Smooth muscle cell (in vitro differentiated cells): ENCODE data around the gene VANGL1. TPM values are rescaled to one million over a fixed set of nuclear protein-coding genes. Genes with fewer than 3 reads are reported as not detected.
A peak's percentile ranks its signal among the peaks of the same experiment; 100 is the strongest.

Source experiments
- DNase-seq: peaks from one replicate; lab custom pipeline; 2025; ENCODE audit not compliant: unreplicated experiment; lab: John Stamatoyannopoulos, UW
- H2AFZ ChIP-seq: fragments of 200-600 bp; sonication (generic); 2 replicates; pipeline ENCODE4 v1.6.0; 2016; ENCODE audit warnings: antibody characterized with exemption, low read depth, mild to moderate bottlenecking
- H3F3A ChIP-seq: fragments of 200-600 bp; sonication (generic); 2 replicates; pipeline ENCODE4 v1.6.0; 2017; ENCODE audit warnings: antibody characterized with exemption, low read depth
- H3K27ac ChIP-seq: fragments of 200-600 bp; sonication (generic); 2 replicates; pipeline ENCODE4 v1.5.1; 2016; ENCODE audit warnings: low read depth, mild to moderate bottlenecking
- H3K27me3 ChIP-seq: fragments of 200-600 bp; sonication (generic); 2 replicates; pipeline ENCODE4 v1.6.1; 2016; ENCODE audit warnings: low read depth, mild to moderate bottlenecking
- H3K36me3 ChIP-seq: fragments of 200-600 bp; sonication (generic); 2 replicates; pipeline ENCODE4 v1.5.1; 2016; ENCODE audit warnings: low read depth
- H3K4me1 ChIP-seq: fragments of 200-600 bp; sonication (generic); 2 replicates; pipeline ENCODE4 v1.5.1; 2016; ENCODE audit warnings: low read depth
- H3K4me2 ChIP-seq: fragments of 200-600 bp; sonication (generic); 2 replicates; pipeline ENCODE4 v1.6.0; 2016; ENCODE audit warnings: mild to moderate bottlenecking
- H3K4me3 ChIP-seq: fragments of 200-600 bp; sonication (generic); 2 replicates; pipeline ENCODE4 v1.5.1; 2016; ENCODE audit warnings: mild to moderate bottlenecking
- H3K79me2 ChIP-seq: fragments of 200-600 bp; sonication (generic); 2 replicates; pipeline ENCODE4 v1.6.0; 2016; ENCODE audit warnings: low read depth, mild to moderate bottlenecking
- H3K9ac ChIP-seq: fragments of 200-600 bp; sonication (generic); 2 replicates; pipeline ENCODE4 v1.6.0; 2016; ENCODE audit warnings: low read depth
- H3K9me3 ChIP-seq: fragments of 200-600 bp; sonication (generic); replicated peaks from 2 replicates; pipeline ENCODE4 v1.5.1; 2016; ENCODE audit warnings: low read depth
- H4K20me1 ChIP-seq: fragments of 200-600 bp; sonication (generic); 2 replicates; pipeline ENCODE4 v1.6.0; 2016; ENCODE audit warnings: low read depth
- CTCF ChIP-seq: fragments of 200-600 bp; sonication (generic); IDR thresholded peaks from 2 replicates; pipeline ENCODE4 v1.5.1; 2017; ENCODE audit warnings: borderline replicate concordance, mild to moderate bottlenecking, antibody characterized with exemption; ENCODE audit not compliant: insufficient read depth, poor library complexity, severe bottlenecking
- WGBS: methylation state at CpG from one replicate; pipeline ENCODE4 v1.1.7; 2016; ENCODE audit warnings: low lambda C conversion rate; 5-methylcytosine and 5-hydroxymethylcytosine counted together
- polyA plus RNA-seq: library from polyadenylated mRNA; unstranded; fragments of >200 nt; fragmentation: Nextera tagmentation; extraction: Ambion mirVana; gene quantifications from 2 replicates; pipeline ENCODE4 v1.2.1, GENCODE V29; 2016
- total RNA-seq: library from RNA; depleted of rRNA; stranded (reverse); fragments of >200 nt; gene quantifications from 2 replicates; pipeline ENCODE4 v1.2.3, GENCODE V29; 2014

The VANGL1 gene
- total and polyA plus RNA-seq, 2 experiments from 2014 or later = 5.5 to 12.2 TPM

GRCh38 chr1:115642168-115643072 is 650 bp downstream of the VANGL1 start:
- Histone ChIP-seq H3K79me2 (peaks cover 26% of the 10 kb centered on the region), H3K36me3 (no peaks in the 10 kb centered on the region), H3K9me3 (no peaks in the 10 kb centered on the region), H3K27ac (peak overlapping the region; percentile 22), H3K27me3 (no peaks in the 10 kb centered on the region), H3K4me1 (peaks cover 8% of the 10 kb centered on the region), H3F3A (no peaks in the 10 kb centered on the region), H3K4me2 (peak overlapping the region; percentile 90), H4K20me1 (peaks cover 9% of the 10 kb centered on the region), H2AFZ (peak overlapping the region; percentile 99), H3K4me3 (peak overlapping the region; percentile 93), H3K9ac (peak overlapping the region; percentile 47)
- no peak for DNase-seq
- TF ChIP-seq CTCF = no peak
- 2% methylated on average over 62 of the region's 78 CpGs for WGBS

GRCh38 chr1:115643225-115643624 is 1.5 kb downstream of the VANGL1 start:
- H3K4me3 ChIP-seq = peak overlapping the region; percentile 93
- no peak for TF ChIP-seq CTCF
- no peak overlapping the region for H3K9ac ChIP-seq
- H3K4me2 ChIP-seq = peak overlapping the region; percentile 90
- peaks cover 17% of the 10 kb centered on the region for H4K20me1 ChIP-seq
- DNase-seq = no peak
- H3K27ac ChIP-seq = peak overlapping the region; percentile 22
- H3F3A ChIP-seq = no peaks in the 10 kb centered on the region
- no peaks in the 10 kb centered on the region for H3K27me3 ChIP-seq
- H3K4me1 ChIP-seq = peaks cover 8% of the 10 kb centered on the region
- WGBS = 41% methylated on average over 4 of the region's 4 CpGs
- peaks cover 26% of the 10 kb centered on the region for H3K79me2 ChIP-seq
- no peaks in the 10 kb centered on the region for H3K9me3 ChIP-seq
- peak overlapping the region; percentile 99 for H2AFZ ChIP-seq
- H3K36me3 ChIP-seq = no peaks in the 10 kb centered on the region

- Histone ChIP-seq H3K4me3 (peak overlapping the region; percentile 93), H2AFZ (no peak overlapping the region), H3K79me2 (peaks cover 26% of the 10 kb centered on the region), H3K27me3 (no peaks in the 10 kb centered on the region), H3F3A (no peaks in the 10 kb centered on the region), H3K9me3 (no peaks in the 10 kb centered on the region), H3K36me3 (no peaks in the 10 kb centered on the region), H4K20me1 (peaks cover 18% of the 10 kb centered on the region), H3K4me2 (no peak overlapping the region), H3K9ac (no peak overlapping the region), H3K4me1 (peaks cover 8% of the 10 kb centered on the region), H3K27ac (no peak overlapping the region)
- no peak for TF ChIP-seq CTCF
- WGBS = 100% methylated on average over 1 of the region's 1 CpG
- DNase-seq = no peak
These were observed 1.9 kb downstream of the VANGL1 start for GRCh38 chr1:115643666-115644065.
